ENCODE results near the gene IGFL2.
"Not testable (repeated sequence)": the region's sequence is repeated elsewhere in the genome, so short reads cannot be mapped to it uniquely, and the experiment has no call there.

The IGFL2 gene

GRCh38 chr19:46206176-46206575 is 58.1 kb downstream of the IGFL2 start:
- H3K27ac Mint-ChIP-seq: no peak overlapping the region
- no peaks in the 10 kb centered on the region for H3K36me3 Mint-ChIP-seq
- peaks cover 53% of the 10 kb centered on the region for H3K27me3 Mint-ChIP-seq
- no peaks in the 10 kb centered on the region for H3K9me3 Mint-ChIP-seq
- no peaks in the 10 kb centered on the region for H3K4me1 Mint-ChIP-seq
- H3K4me3 Mint-ChIP-seq: no peak overlapping the region
- no peak for ATAC-seq

- Mint-ChIP-seq H3K36me3 (no peaks in the 10 kb centered on the region), H3K4me3 (no peak overlapping the region), H3K27me3 (peaks cover 53% of the 10 kb centered on the region), H3K4me1 (no peaks in the 10 kb centered on the region), H3K9me3 (no peaks in the 10 kb centered on the region), H3K27ac (no peak overlapping the region)
- no peak for ATAC-seq
These were observed 58.6 kb downstream of the IGFL2 start for GRCh38 chr19:46206682-46207081.

GRCh38 chr19:46207858-46208257 is 59.8 kb downstream of the IGFL2 start:
- H3K36me3 Mint-ChIP-seq, H3K4me1 Mint-ChIP-seq, ATAC-seq, H3K27ac Mint-ChIP-seq, H3K9me3 Mint-ChIP-seq, H3K4me3 Mint-ChIP-seq: not testable (repeated sequence)
- H3K27me3 Mint-ChIP-seq: peaks cover 53% of the 10 kb centered on the region

GRCh38 chr19:46209051-46209450 is 61.0 kb downstream of the IGFL2 start:
- no peaks in the 10 kb centered on the region for H3K36me3 Mint-ChIP-seq
- no peaks in the 10 kb centered on the region for H3K9me3 Mint-ChIP-seq
- no peaks in the 10 kb centered on the region for H3K4me1 Mint-ChIP-seq
- ATAC-seq: no peak
- peaks cover 60% of the 10 kb centered on the region for H3K27me3 Mint-ChIP-seq
- no peak overlapping the region for H3K4me3 Mint-ChIP-seq
- no peak overlapping the region for H3K27ac Mint-ChIP-seq

- Mint-ChIP-seq H3K27ac (no peak overlapping the region), H3K4me3 (no peak overlapping the region), H3K9me3 (no peaks in the 10 kb centered on the region), H3K27me3 (peaks cover 64% of the 10 kb centered on the region), H3K36me3 (no peaks in the 10 kb centered on the region), H3K4me1 (no peaks in the 10 kb centered on the region)
- ATAC-seq: no peak
These were observed 61.4 kb downstream of the IGFL2 start for GRCh38 chr19:46209472-46209871.

- ATAC-seq: no peak
- H3K27me3 Mint-ChIP-seq: peaks cover 64% of the 10 kb centered on the region
- no peak overlapping the region for H3K4me3 Mint-ChIP-seq
- H3K36me3 Mint-ChIP-seq: no peaks in the 10 kb centered on the region
- no peaks in the 10 kb centered on the region for H3K4me1 Mint-ChIP-seq
- H3K9me3 Mint-ChIP-seq: no peaks in the 10 kb centered on the region
- H3K27ac Mint-ChIP-seq: no peak overlapping the region
These were observed 62.6 kb downstream of the IGFL2 start for GRCh38 chr19:46210669-46211068.
